Hypothalamus (tissue), 51 donors: ENCODE data around the gene ADARB1.
A peak's percentile ranks its signal among the peaks of the same experiment; 100 is the strongest.
"Not testable (repeated sequence)": the region's sequence is repeated elsewhere in the genome, so short reads cannot be mapped to it uniquely, and the experiment has no call there.

Source experiments
- DNase-seq, 51 donors: peaks; one replicate each; lab custom pipeline; 2025; lab: John Stamatoyannopoulos, UW

Gene ADARB1

GRCh38 chr21:45074048-45074817 is at the start of gene ADARB1:
Gene ADARB1 (plus strand): TSS chr21:45074580. CDS start chr21:45171657, 97,077 bp downstream.
- DNase-seq = peak in 34 of 51 donors; percentile 8 to 69 (median 38)

- DNase-seq = no peak
These were observed 48.2 kb upstream of the ADARB1 start for GRCh38 chr21:45026066-45026745.

- DNase-seq = no peak
These were observed 47.6 kb upstream of the ADARB1 start for GRCh38 chr21:45026826-45027225.

- no peak for DNase-seq
These were observed 46.9 kb upstream of the ADARB1 start for GRCh38 chr21:45027241-45028196.

- DNase-seq = not testable (repeated sequence)
These were observed 45.7 kb upstream of the ADARB1 start for GRCh38 chr21:45028645-45029044.

GRCh38 chr21:45029298-45029947 is 45.0 kb upstream of the ADARB1 start:
- peak in 4 of 51 donors; percentile 10 to 26 (median 16) for DNase-seq

GRCh38 chr21:45029948-45030681 is 44.3 kb upstream of the ADARB1 start:
- DNase-seq = no peak

GRCh38 chr21:45030682-45031570 is 43.5 kb upstream of the ADARB1 start:
- DNase-seq = no peak

GRCh38 chr21:45031571-45032191 is 42.7 kb upstream of the ADARB1 start:
- DNase-seq = no peak

- DNase-seq = no peak
These were observed 42.0 kb upstream of the ADARB1 start for GRCh38 chr21:45032332-45032731.

GRCh38 chr21:45032977-45033710 is 41.2 kb upstream of the ADARB1 start:
- no peak for DNase-seq

GRCh38 chr21:45033791-45034555 is 40.4 kb upstream of the ADARB1 start:
- DNase-seq = no peak

- no peak for DNase-seq
These were observed 39.6 kb upstream of the ADARB1 start for GRCh38 chr21:45034556-45035476.

GRCh38 chr21:45035477-45035848 is 38.9 kb upstream of the ADARB1 start:
- DNase-seq = no peak

GRCh38 chr21:45036630-45037029 is 37.8 kb upstream of the ADARB1 start:
- no peak for DNase-seq

- no peak for DNase-seq
These were observed 36.4 kb upstream of the ADARB1 start for GRCh38 chr21:45037986-45038385.
